ENCODE data around the gene PPP1R12C.

DNA sequence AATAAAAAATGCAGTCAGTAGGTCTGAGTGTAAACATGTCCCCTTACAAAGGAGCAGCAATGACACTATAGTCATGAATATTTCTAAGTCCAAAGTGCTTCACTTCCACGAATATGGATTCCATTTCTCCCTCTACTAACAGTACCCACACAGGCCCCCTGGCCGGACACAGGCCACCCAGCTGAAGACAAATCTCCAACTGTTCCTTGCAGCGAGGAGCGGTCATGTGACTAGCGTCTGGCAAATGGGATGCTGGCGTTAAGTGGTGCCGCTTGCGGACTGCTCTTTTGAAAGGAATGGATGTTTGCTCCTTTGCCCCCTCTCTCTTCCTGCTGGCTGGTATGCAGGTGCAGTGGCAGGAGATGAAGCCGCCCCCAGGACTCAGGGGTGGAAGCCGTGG is 16.2 kb downstream of the PPP1R12C start:
- TF ChIP-seq CTCF (IDR thresholded peaks at IDR 0.05) (no peak), EP300 (IDR thresholded peaks at IDR 0.05) (no peak)

Data from tibial nerve (tissue), 4 donors.